ENCODE data around the gene MRPL40. TPM values are rescaled to one million over a fixed set of nuclear protein-coding genes. Genes with fewer than 3 reads are reported as not detected.
"Not testable (repeated sequence)": the region's sequence is repeated elsewhere in the genome, so short reads cannot be mapped to it uniquely, and the experiment has no call there.

MRPL40 gene
- total RNA-seq, 2 donors from 2014 or later, result 6.8 to 19.2 TPM

DNA sequence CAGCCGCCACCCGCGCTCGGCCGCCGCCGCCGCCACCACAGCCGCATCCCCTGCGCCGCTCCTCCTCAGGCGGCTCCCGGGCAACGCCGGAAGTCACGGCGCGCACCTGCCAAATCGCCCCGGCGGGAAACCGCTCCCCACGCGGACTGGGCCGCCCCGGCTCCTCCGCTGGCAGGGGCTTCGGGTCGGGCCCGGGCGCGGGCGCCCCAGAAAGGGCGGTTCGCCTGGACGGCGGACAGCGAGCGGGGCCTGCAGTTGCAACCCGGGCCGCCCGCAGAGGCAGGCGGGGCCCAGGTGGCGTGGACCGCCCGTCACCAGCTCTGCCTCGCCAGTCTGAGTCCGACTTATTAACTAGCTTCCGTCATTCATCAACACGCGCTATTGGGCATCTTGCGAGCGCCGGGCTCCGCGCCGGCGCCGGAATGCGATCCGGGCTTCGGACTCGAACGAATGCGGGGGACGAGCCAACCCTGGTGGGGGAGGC, 654 bp upstream of the MRPL40 start, which contains the start of gene HIRA:
TSS of gene HIRA (minus strand) at position 85 of the 484 bp plus-strand sequence. CDS start 257 bp downstream, outside the sequence.
- Histone ChIP-seq H3K27ac (peak within 1 kb of the TSS; percentile 91 to 94), H3K36me3 (peaks cover 13% of the 10 kb centered on the region), H3K9me3 (no peaks in the 10 kb centered on the region), H3K4me1 (ENCODE audit: control insufficient read depth in 1 of 2, low read depth in 2 of 2) (peaks cover 12 to 33% of the 10 kb centered on the region in 2 donors), H3K4me3 (peak within 1 kb of the TSS; percentile 95), H3K27me3 (replicated peaks; ENCODE audit: insufficient read depth) (no peaks in the 10 kb centered on the region)
- ATAC-seq (ENCODE audit: insufficient number of reproducible peaks, low FRiP score, low read depth) (peak; percentile 44), DNase-seq (ENCODE audit: low spot score) (no peak)
- TF ChIP-seq, protein P1, sequence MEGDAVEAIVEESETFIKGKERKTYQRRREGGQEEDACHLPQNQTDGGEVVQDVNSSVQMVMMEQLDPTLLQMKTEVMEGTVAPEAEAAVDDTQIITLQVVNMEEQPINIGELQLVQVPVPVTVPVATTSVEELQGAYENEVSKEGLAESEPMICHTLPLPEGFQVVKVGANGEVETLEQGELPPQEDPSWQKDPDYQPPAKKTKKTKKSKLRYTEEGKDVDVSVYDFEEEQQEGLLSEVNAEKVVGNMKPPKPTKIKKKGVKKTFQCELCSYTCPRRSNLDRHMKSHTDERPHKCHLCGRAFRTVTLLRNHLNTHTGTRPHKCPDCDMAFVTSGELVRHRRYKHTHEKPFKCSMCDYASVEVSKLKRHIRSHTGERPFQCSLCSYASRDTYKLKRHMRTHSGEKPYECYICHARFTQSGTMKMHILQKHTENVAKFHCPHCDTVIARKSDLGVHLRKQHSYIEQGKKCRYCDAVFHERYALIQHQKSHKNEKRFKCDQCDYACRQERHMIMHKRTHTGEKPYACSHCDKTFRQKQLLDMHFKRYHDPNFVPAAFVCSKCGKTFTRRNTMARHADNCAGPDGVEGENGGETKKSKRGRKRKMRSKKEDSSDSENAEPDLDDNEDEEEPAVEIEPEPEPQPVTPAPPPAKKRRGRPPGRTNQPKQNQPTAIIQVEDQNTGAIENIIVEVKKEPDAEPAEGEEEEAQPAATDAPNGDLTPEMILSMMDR (IDR thresholded peaks at IDR 0.05), result no peak

DNA sequence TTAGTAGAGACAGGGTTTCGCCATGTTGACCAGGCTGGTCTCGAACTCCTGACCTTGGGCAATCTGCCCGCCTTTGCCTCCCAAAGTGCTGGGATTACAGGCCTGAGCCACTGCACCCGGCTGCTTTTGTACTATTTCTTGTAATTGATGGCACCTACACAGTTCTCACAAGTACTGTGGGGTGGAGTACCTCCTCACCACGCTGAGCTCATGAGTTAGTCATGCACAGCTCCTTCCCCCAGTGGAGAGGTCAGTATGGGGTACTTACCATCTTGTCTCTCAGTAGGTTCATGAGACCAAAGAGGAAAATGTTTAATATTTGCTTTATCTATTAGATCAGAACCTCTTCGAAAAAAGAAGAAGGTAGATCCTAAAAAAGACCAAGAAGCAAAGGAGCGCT, 2.1 kb downstream of the MRPL40 start:
- Histone ChIP-seq H3K9me3 (no peaks in the 10 kb centered on the region), H3K4me1 (ENCODE audit: control insufficient read depth in 1 of 2, low read depth in 2 of 2) (peaks cover 12 to 23% of the 10 kb centered on the region in 2 donors), H3K27me3 (replicated peaks; ENCODE audit: insufficient read depth) (no peaks in the 10 kb centered on the region), H3K36me3 (peaks cover 13% of the 10 kb centered on the region), H3K27ac (no peak overlapping the region), H3K4me3 (no peak overlapping the region)
- TF ChIP-seq, protein P1 (IDR thresholded peaks at IDR 0.05), result no peak
- DNase-seq (ENCODE audit: low spot score) (no peak), ATAC-seq (ENCODE audit: insufficient number of reproducible peaks, low FRiP score, low read depth) (no peak)

DNA sequence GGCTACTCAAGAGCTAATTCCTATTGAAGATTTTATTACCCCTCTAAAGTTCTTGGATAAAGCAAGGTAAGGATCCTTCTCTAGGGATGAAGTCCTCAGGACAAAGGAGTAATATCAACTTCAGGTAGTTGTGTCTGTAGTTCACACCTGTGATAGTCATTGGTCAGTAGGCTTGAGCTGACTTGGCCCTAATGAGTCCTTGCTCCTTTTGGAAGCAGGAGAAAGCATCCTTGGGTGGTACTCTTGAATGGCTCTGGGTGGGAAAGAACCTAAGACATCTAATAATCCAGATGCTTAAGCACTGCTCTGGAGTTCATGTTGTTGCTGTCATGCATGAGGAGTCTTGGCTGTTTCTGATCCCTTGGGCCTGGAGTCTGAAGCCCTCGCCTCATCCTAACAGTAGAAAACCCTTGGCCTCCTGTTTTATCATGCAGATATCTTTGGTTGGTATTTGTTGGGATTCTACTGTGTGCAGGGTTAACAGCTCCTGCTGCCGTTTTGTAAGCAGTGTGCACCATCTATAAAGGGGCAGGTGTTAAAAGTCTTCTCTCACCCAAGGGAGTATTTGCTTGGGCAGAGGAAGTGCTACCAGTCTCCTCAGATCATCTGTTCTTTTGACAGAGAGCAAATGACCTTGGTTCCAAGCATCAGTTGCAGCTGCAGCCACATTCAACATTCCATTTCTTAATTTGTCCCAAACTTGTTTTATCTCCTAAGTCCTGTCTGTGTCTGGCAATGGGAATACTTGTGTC, 2.7 kb downstream of the MRPL40 start:
- no peak for DNase-seq (ENCODE audit: low spot score)

DNA sequence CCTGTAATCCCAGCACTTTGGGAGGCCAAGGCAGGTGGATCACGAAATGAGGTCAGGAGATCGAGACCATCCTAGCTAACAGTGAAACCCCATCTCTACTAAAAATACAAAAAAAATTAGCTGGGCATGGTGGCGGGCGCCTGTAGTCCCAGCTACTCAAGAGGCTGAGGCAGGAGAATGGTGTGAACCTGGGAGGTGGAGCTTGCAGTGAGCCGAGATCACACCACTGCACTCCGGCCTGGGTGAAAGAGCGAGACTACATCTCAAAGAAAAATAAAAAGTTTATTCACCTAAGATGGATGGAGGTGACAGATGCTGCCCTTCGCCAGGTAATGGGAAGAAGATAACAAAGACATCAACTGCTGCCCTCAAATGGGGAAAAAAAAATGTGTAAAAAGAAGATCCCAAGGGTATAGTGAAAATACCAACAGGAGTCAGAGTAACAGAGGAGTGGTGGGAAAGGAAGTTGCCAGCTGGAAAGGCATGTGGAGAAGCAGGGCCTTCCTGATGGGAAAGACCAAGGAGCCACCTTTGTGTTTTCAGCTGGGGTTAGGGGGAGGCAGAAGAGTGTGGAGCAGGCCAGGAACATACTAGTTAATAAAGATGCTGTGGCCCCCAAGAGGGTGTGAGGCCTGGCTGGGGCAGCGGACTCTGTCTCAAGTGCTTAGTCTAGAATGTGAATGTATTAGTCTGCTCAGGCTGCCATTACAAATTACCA, 4.3 kb downstream of the MRPL40 start:
- H3K4me1 ChIP-seq (ENCODE audit: control insufficient read depth in 1 of 2, low read depth in 2 of 2); H3K27ac ChIP-seq; ATAC-seq (ENCODE audit: insufficient number of reproducible peaks, low FRiP score, low read depth); DNase-seq (ENCODE audit: low spot score); H3K9me3 ChIP-seq; H3K27me3 ChIP-seq (replicated peaks; ENCODE audit: insufficient read depth); H3K4me3 ChIP-seq: not testable (repeated sequence)
- peaks cover 13% of the 10 kb centered on the region for H3K36me3 ChIP-seq

More for the DNA sequence above, 2.7 kb downstream of the MRPL40 start:
- H3K4me1 ChIP-seq (ENCODE audit: control insufficient read depth in 1 of 2, low read depth in 2 of 2), result peaks cover 8 to 19% of the 10 kb centered on the region in 2 donors
- no peak overlapping the region for H3K27ac ChIP-seq
- H3K4me3 ChIP-seq, result no peak overlapping the region
- peaks cover 13% of the 10 kb centered on the region for H3K36me3 ChIP-seq
- no peaks in the 10 kb centered on the region for H3K9me3 ChIP-seq
- H3K27me3 ChIP-seq (replicated peaks; ENCODE audit: insufficient read depth), result no peaks in the 10 kb centered on the region
- no peak for ATAC-seq (ENCODE audit: insufficient number of reproducible peaks, low FRiP score, low read depth)
- TF ChIP-seq, protein P1 (IDR thresholded peaks at IDR 0.05), result no peak

DNA sequence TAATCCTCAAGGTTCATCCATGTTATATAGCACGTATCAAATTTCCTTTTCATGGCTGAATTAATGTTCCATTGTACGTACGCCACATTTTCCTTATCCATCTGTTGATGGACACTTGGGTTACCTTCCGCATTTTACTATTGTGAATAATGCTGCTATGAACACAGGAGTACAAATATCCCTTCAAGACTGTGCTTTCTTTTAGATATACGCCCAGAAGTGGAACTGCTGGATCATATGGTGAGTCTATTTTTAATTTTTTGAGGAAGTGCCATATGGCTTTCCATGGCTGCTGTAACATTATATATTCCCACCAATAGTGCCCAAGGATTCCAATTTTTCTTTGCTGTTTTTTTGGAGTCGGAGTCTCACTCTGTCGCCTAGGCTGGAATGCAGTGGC, 6.0 kb downstream of the MRPL40 start:
- Histone ChIP-seq H3K27ac (no peak overlapping the region), H3K9me3 (no peaks in the 10 kb centered on the region), H3K4me3 (no peak overlapping the region), H3K36me3 (peaks cover 13% of the 10 kb centered on the region), H3K4me1 (ENCODE audit: control insufficient read depth in 1 of 2, low read depth in 2 of 2) (peaks cover 0 to 3% of the 10 kb centered on the region in 2 donors), H3K27me3 (replicated peaks; ENCODE audit: insufficient read depth) (no peaks in the 10 kb centered on the region)
- ATAC-seq (ENCODE audit: insufficient number of reproducible peaks, low FRiP score, low read depth) (no peak), DNase-seq (ENCODE audit: low spot score) (no peak)
- TF ChIP-seq, protein P1 (IDR thresholded peaks at IDR 0.05), result no peak
